Skin of body (tissue), 2 donors: ENCODE data around the gene LCMT2. TPM values are rescaled to one million over a fixed set of nuclear protein-coding genes. Genes with fewer than 3 reads are reported as not detected.

ENCODE experiments used
- DNase-seq: peaks from one replicate; lab custom pipeline; 2025; lab: John Stamatoyannopoulos, UW
- total RNA-seq: library from RNA; depleted of rRNA; stranded (reverse); fragments of >200 nt; gene quantifications from one replicate; pipeline ENCODE4 v1.2.3, GENCODE V29; 2014

The LCMT2 gene
- total RNA-seq, 1 donor from 2014 or later: 4.4 TPM

- DNase-seq: no peak
These were observed 53.7 kb downstream of the LCMT2 start for GRCh38 chr15:43276563-43277200.

GRCh38 chr15:43275740-43276562 lies 54.4 kb downstream of the LCMT2 start:
- DNase-seq: no peak

- no peak for DNase-seq
These were observed 56.2 kb downstream of the LCMT2 start for GRCh38 chr15:43274136-43274535.

Other genes with a start within 250 kb of the LCMT2 start
- gene UBR1, start 224.5 kb downstream of the LCMT2 start, total RNA-seq: 38.7 TPM
- gene TMEM62, start 197.0 kb downstream of the LCMT2 start, total RNA-seq: 7.2 TPM
- 50.4 TPM for gene CCNDBP1, start 145.2 kb downstream of the LCMT2 start, total RNA-seq
- 10.4 TPM for gene EPB42, start 109.6 kb downstream of the LCMT2 start, total RNA-seq
- 4.1 TPM for gene TGM5, start 63.6 kb downstream of the LCMT2 start, total RNA-seq
- not detected for gene TGM7, start 28.3 kb downstream of the LCMT2 start, total RNA-seq
- gene ZSCAN29, start 40.5 kb upstream of the LCMT2 start, total RNA-seq: 19.8 TPM
- 14.1 TPM for gene TUBGCP4, start 40.5 kb upstream of the LCMT2 start, total RNA-seq
- gene TP53BP1, start 162.6 kb upstream of the LCMT2 start, total RNA-seq: 62.9 TPM
- gene MAP1A, start 187.0 kb upstream of the LCMT2 start, total RNA-seq: 14.3 TPM